Measurements from ENCODE around the gene PRDM15. TPM values are rescaled to one million over a fixed set of nuclear protein-coding genes. Genes with fewer than 3 reads are reported as not detected.

PRDM15 gene
- total and polyA plus RNA-seq, 2 experiments from 2014 or later: 2.3 to 4.2 TPM

DNA sequence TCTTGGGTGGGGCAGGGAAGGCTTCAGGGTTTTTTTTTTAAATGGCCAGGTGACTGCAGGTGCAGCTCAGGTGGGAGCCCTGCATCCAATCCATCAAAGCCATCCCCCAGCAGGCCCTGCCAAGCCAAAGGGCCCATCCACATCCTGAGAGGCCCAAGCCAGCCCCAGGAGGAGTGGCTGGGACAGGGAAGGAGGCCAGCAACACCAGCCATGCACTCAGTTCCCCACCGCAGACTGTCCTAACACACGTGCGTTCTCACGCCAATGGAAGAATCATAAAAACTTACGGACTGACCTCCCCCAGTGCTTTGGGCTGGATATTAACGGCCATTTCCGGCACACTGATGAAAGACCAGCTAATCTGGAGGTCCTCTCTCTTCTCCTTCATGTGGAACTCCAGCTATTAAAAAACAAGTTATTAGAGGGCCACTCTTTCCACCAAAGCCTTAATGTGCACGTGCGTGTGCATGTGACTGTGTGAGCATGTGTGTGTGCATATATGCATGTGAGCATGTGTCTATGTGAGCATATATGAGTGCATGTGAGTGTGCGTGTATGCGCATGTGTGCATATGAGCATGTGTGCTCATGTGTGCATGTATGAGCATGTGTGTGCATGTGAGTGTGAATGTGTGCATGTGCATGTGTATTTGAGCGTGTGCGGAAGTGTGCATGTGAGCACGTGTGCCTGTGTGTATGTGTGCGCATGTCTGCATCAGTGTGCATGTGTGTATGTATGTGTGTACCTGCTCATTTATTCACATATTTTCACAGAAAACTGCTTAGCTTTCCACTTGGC, 39.6 kb upstream of the PRDM15 start:
- WGBS, 2 experiments (ENCODE audit: low coverage in 1 of 2, low lambda C conversion rate in 2 of 2, missing lambda C conversion rate in 2 of 2): 91 to 92% methylated on average over 15 of the region's 15 CpGs
- Histone ChIP-seq H3K27ac (no peak overlapping the region), H3F3A (ENCODE audit: insufficient read depth) (no peaks in the 10 kb centered on the region), H3K9me2 (ENCODE audit: insufficient read depth) (no peaks in the 10 kb centered on the region), H3K4me1 (ENCODE audit: insufficient read depth) (no peaks in the 10 kb centered on the region), H4K20me1 (ENCODE audit: insufficient read depth) (no peaks in the 10 kb centered on the region), H2AFZ (no peak overlapping the region), H3K27me3 (replicated peaks; ENCODE audit: insufficient read depth) (no peaks in the 10 kb centered on the region), H3K79me2 (ENCODE audit: insufficient read depth) (peaks cover 12% of the 10 kb centered on the region), H3K9me3 (ENCODE audit: low read depth) (no peaks in the 10 kb centered on the region), H3K9ac (no peak overlapping the region), H3K4me2 (ENCODE audit: unreplicated experiment) (no peak overlapping the region), H3K4me3 (no peak overlapping the region), H3K36me3 (ENCODE audit: low read depth) (peaks cover 16% of the 10 kb centered on the region; the same call in 1 of the 2 replicates)
- no peak for DNase-seq
- in situ Hi-C loops (cut with MboI): no loop called here
- TF ChIP-seq EZH2 (IDR thresholded peaks at IDR 0.05; ENCODE audit: insufficient read depth, poor library complexity, severe bottlenecking) (no peak), EZH2phosphoT487 (IDR thresholded peaks at IDR 0.05; ENCODE audit: insufficient read depth, low read depth) (no peak)

DNA sequence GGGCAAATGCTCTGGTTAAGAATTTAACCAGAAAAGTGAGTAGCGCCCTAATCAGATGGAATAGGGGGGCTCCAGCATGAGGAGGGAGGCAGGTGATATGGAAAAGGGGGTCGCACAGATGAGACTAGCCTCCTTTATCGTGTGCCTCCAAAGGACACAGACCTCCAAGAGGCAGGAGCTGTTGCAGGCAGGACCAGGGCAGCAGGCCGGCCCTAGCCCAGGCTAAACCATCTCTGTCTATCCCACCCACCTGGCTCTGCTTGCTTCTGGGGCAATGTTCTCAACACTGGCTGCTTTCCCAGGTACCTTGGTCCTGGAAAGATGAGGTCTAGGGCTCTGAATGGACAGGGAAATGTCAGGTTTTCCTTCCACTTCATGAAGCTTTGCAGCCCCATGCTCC, 38.4 kb upstream of the PRDM15 start:
- peaks cover 16% of the 10 kb centered on the region; the same call in 1 of the 2 replicates for H3K36me3 ChIP-seq (ENCODE audit: low read depth)
- no peak overlapping the region for H3K4me3 ChIP-seq
- WGBS, 2 experiments (ENCODE audit: low coverage in 1 of 2, low lambda C conversion rate in 2 of 2, missing lambda C conversion rate in 2 of 2): 97 to 99% methylated on average over 4 of the region's 4 CpGs
- no peaks in the 10 kb centered on the region for H3K9me2 ChIP-seq (ENCODE audit: insufficient read depth)
- H4K20me1 ChIP-seq (ENCODE audit: insufficient read depth): no peaks in the 10 kb centered on the region
- no peaks in the 10 kb centered on the region for H3K79me2 ChIP-seq (ENCODE audit: insufficient read depth)
- H2AFZ ChIP-seq: no peak overlapping the region
- no peak overlapping the region for H3K27ac ChIP-seq
- no peak for DNase-seq
- no peaks in the 10 kb centered on the region for H3F3A ChIP-seq (ENCODE audit: insufficient read depth)
- H3K9ac ChIP-seq: no peak overlapping the region
- TF ChIP-seq EZH2phosphoT487 (IDR thresholded peaks at IDR 0.05; ENCODE audit: insufficient read depth, low read depth) (no peak), EZH2 (IDR thresholded peaks at IDR 0.05; ENCODE audit: insufficient read depth, poor library complexity, severe bottlenecking) (no peak)
- no peaks in the 10 kb centered on the region for H3K27me3 ChIP-seq (replicated peaks; ENCODE audit: insufficient read depth)
- H3K9me3 ChIP-seq (ENCODE audit: low read depth): no peaks in the 10 kb centered on the region
- H3K4me2 ChIP-seq (ENCODE audit: unreplicated experiment): no peak overlapping the region
- no peaks in the 10 kb centered on the region for H3K4me1 ChIP-seq (ENCODE audit: insufficient read depth)
- in situ Hi-C loops (cut with MboI): no loop called here

DNA sequence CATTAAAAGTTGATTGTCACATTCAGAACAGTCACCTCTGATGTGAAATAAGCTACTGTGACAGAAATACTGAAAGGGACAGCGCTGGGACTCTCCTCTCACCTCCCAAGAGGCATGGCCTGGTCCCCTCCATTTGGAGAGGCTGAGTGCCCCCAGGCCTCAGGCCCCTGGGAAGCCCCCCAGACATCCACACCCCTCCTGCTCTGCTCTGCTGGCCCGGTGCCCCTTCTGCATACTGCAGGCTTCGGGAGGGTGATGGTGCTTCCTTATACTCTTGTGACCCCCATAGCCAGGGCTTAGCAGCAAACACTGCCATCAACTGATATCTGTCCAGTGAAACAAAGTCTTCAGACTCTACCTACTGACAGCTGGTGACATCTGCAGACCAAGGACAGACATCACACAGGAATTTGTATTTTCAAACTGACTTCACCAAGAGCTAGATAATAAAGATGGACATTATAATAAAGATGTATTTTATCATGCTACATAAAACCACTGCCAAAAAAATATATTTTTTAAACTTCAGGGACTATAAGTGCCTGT, 37.8 kb upstream of the PRDM15 start:
- Histone ChIP-seq H3K4me2 (ENCODE audit: unreplicated experiment) (no peak overlapping the region), H3K79me2 (ENCODE audit: insufficient read depth) (no peaks in the 10 kb centered on the region), H3K9me2 (ENCODE audit: insufficient read depth) (no peaks in the 10 kb centered on the region), H3K4me1 (ENCODE audit: insufficient read depth) (no peaks in the 10 kb centered on the region), H3K9ac (no peak overlapping the region), H3K27ac (no peak overlapping the region), H4K20me1 (ENCODE audit: insufficient read depth) (no peaks in the 10 kb centered on the region), H2AFZ (no peak overlapping the region), H3F3A (ENCODE audit: insufficient read depth) (no peaks in the 10 kb centered on the region), H3K36me3 (ENCODE audit: low read depth) (peaks cover 16% of the 10 kb centered on the region; the same call in 1 of the 2 replicates), H3K9me3 (ENCODE audit: low read depth) (no peaks in the 10 kb centered on the region), H3K4me3 (no peak overlapping the region), H3K27me3 (replicated peaks; ENCODE audit: insufficient read depth) (no peaks in the 10 kb centered on the region)
- 80 to 96% methylated on average over 3 of the region's 3 CpGs for WGBS, 2 experiments (ENCODE audit: low coverage in 1 of 2, low lambda C conversion rate in 2 of 2, missing lambda C conversion rate in 2 of 2)
- no peak for DNase-seq
- TF ChIP-seq EZH2phosphoT487 (IDR thresholded peaks at IDR 0.05; ENCODE audit: insufficient read depth, low read depth): no peak
- in situ Hi-C loops (cut with MboI): no loop called here

DNA sequence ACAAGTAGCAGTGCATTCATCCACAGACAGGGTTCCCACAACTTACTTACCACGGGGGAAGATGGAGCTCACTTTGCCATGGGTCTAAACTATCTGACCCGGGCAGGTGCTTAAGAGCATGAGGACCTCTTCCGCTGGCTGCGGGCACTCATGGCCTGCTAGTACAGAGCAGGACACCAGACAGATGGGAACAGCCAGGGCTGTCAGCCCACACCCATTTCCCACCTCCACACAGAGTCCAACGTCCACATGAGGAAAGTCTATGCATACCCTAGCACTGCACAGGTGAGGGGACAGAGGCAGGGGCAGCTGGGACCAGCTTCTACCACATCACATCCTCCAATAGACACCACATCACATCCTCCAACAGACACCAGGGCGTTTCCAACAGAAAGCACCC, 35.8 kb upstream of the PRDM15 start:
- Histone ChIP-seq H3K4me2 (ENCODE audit: unreplicated experiment) (no peak overlapping the region), H3K4me3 (no peak overlapping the region), H3K27me3 (replicated peaks; ENCODE audit: insufficient read depth) (no peaks in the 10 kb centered on the region), H3F3A (ENCODE audit: insufficient read depth) (no peaks in the 10 kb centered on the region), H3K79me2 (ENCODE audit: insufficient read depth) (no peaks in the 10 kb centered on the region), H2AFZ (no peak overlapping the region), H3K36me3 (ENCODE audit: low read depth) (peaks cover 26% of the 10 kb centered on the region), H3K9ac (no peak overlapping the region), H3K9me2 (ENCODE audit: insufficient read depth) (no peaks in the 10 kb centered on the region), H4K20me1 (ENCODE audit: insufficient read depth) (no peaks in the 10 kb centered on the region), H3K27ac (no peak overlapping the region), H3K4me1 (ENCODE audit: insufficient read depth) (no peaks in the 10 kb centered on the region), H3K9me3 (ENCODE audit: low read depth) (no peaks in the 10 kb centered on the region)
- WGBS, 2 experiments (ENCODE audit: low coverage in 1 of 2, low lambda C conversion rate in 2 of 2, missing lambda C conversion rate in 2 of 2): 83 to 86% methylated on average over 6 of the region's 6 CpGs
- TF ChIP-seq EZH2phosphoT487 (IDR thresholded peaks at IDR 0.05; ENCODE audit: insufficient read depth, low read depth): no peak
- TF ChIP-seq EZH2 (IDR thresholded peaks at IDR 0.05; ENCODE audit: insufficient read depth, poor library complexity, severe bottlenecking): no peak
- in situ Hi-C loops (cut with MboI): no loop called here
- DNase-seq: no peak
